AG08395 (cell line): ENCODE measurements around the gene RPL14.

ENCODE experiments used
- DNase-seq: peaks from one replicate; pipeline ENCODE4 v3.0.0; 2012; ENCODE audit warnings: mixed read lengths, low spot score

The RPL14 gene

DNA sequence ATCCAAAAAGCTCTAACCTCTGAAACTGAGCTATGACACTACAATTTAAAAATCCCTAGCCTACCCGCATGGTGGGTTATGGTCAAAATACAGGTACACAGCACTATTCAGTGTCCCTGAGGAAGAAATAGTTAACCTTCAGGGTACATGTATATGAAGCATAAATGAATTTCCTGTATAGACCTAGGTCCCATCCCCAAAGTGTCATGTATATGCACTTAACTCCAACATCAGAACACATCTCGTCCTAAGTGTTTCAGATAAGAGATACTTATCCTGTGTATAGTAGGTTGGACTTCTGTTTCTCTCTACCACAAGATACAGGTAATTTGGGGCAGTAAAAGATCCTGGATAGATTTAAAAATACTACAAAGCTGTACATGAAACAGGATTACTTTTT lies 6.4 kb downstream of the RPL14 start:
- no peak for DNase-seq

DNA sequence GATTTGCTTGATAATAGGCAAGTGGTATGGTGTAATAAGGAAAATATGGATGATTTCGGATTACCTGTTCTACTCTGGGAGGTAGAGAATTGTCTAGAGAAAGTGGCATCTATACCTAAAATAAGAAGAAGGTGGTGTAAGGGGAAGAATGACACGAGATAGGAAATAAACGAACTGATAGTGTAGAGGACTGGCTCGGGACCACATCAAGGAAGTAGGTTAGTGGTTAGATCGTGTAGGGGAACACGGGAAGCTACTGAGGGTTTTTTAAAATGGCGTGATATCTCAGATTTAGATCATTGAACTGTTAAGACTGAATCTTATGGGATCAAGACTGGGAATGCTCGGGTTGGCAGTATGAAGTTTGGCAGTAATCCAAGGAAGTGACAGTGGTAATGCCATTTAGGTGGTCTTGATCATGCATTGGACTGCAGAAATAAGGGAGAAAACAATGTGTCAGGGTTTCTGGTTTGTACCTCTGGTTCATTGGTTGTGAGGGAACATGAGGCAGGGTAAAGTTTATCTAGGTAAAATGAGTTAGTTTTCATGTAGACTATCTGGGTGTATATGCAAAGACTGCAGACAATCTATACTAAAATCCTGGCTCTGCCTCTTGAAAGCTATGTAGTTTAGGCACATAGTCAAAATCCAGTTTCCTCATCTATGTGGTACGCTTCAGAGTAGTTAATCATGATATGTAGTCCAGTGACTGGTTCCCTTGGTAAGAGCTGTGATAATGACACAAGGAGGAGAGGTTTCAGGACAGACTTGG lies 7.4 kb downstream of the RPL14 start:
- no peak for DNase-seq

DNA sequence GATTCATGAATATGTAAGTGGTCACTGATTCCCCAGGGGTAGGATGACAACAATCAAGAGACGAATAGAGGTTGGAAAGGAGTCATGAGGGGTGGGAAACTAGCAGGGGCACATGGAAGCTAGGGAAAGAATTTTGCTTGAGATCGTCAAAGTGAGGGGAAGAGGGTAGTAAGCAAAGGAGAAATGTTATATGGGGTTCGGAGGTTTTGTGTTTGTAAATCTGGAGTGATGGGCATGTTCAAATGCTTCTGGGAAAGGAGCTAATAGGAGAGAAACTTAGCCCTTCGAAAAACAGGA lies 7.9 kb downstream of the RPL14 start:
- DNase-seq, result no peak

DNA sequence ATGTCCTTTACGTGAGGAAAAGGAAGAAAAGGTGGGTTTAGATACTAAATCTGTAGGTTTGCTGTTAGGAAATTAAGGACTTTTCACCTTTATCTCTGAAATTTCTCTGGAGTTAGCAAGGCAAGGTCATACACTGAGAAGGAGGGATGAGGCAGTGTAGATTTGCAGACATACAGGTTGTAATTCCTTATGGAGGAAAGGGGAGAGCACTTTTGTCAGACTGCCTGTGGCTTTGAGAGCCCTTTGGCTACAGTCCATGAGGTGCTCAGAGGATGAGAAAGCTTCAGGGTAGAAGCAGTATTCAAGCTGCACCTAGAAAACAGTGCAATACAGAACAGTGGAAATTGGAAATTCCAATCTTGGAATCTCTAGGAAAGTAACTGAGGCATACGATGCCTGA lies 8.3 kb downstream of the RPL14 start:
- DNase-seq, result no peak

DNA sequence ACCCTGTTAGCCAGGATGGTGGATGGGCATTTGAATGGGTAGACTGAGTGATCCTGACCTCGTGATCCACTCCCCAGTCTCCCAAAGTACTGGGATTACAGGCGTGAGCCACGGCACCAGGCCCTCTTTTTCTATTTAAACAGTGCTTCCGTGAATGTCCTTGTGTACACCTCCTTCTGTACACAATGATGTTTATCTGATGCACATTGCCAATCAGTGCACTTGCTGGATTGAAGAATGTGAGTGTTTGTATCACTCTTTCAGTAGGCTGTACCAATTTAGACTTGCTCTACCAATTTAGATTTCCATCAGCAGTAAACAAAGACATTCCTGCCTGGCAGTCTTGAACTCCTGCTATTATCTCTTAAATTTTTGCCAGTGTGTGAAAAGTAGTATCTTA lies 10.9 kb downstream of the RPL14 start:
- DNase-seq, result no peak

DNA sequence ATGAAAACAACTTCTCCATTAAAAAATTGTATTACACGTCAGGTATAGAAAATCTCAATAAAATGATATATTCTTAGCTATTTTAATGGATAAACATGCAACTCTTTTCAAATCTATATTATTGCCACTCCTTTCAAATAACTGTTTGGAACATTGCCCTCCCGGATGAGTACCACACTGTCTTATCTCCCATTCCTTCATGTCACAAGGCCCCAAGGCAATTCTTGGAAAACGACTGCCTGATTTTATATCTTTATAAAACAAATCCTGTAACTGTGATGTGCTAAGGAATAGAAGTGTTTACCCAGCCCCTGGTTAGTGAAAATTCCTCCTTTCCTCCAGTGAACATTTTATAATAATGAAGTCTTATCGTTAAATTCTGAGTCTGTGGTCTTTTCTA lies 13.6 kb downstream of the RPL14 start:
- no peak for DNase-seq

DNA sequence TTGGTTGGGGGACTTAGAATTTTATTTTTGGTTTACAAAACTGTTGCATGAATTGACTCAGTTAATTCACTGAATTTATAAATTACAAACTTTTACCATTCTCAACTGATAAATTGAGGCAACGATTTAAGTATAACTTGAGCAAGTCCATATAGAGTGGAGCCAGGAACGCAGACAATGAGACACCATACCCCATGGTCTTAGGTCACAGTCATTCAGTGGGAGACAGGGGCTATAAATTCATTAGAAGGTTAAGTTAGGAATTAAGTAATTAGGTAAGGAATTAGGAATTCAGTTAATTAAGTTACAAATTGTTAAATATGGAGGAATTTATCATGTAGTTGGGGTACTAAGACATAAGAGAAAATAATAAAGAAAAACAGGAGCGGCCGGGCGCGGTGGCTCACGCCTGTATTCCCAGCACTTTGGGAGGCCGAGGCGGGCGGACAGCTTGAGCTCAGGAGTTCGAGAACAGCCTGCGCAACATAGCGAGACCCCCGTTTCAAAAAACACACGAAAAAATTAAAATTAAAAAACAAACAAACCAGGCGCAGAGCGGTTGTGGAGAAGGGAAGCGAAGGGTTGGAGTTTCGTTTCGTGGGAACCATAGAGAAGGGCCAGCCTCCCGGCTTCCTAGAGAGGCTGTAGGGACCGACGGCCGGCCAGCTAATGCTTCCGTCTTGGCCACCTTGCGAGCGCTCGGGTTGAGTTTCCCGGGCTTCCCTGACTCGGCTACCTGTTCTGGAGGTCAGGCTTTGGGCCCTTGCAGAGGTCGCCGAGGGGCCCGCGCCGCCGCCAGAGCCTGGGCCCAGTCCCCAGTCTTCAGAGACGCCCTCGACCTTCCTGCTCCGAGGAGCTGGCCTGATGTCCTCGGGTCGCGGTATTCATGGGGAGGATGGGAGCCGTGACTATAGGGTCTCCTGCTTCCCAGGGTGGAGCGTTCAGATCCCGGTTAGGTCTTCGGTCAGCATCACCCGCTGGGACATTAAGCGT lies 19.6 kb downstream of the RPL14 start, which contains the start of gene ZNF619:
Gene ZNF619 (plus strand): TSS at position 645 of the 993 bp plus-strand sequence. CDS start 858 bp downstream, outside the sequence.
- peak; percentile 86 for DNase-seq

DNA sequence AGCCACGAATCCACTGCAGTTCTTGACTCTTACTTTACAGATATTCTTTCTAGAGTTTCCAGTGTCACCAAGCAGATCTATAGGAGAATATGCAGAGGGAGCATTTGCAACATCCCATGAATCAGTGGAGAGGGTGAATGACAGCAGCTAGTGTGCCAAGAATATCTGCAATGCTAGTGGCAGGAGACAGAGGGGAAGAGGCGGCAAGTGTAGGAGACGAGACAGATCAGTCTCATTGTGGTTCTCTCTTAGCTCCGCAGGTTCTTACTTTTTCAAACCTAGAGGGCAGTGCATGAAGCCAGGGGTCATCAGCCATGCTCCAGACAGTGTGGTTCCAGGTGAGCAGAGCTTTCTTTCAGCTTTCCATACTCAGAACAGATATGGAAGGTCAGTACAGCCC lies 20.5 kb downstream of the RPL14 start:
- DNase-seq, result peak; percentile 20

DNA sequence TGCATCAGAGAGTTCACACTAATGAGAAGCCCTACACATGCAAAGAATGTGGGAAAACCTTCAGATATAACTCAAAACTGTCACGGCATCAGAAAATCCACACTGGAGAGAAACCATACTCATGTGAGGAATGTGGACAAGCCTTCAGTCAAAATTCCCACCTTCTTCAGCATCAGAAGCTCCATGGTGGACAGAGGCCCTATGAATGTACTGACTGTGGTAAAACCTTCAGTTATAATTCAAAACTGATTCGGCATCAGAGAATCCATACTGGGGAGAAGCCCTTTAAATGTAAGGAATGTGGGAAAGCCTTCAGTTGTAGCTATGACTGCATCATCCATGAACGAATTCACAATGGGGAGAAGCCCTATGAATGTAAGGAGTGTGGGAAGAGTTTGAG lies 30.0 kb downstream of the RPL14 start:
- no peak for DNase-seq

DNA sequence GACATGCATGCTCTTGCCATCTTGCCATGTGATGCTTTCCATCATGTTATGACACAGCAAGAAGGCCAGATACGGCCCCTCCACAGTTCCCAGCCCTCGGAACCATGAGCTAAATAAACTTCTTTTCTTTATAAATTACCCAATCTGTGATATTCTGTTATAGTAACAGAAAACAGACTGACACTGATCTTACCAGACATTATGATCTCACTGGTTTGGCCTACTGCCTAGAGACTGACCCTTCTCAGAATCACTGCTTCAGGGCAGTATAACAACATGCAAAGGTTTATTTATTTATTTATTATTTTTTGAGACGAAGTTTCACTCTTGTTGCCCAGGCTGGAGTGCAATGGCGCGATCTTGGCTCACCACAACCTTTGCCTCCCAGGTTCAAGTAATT lies 33.8 kb downstream of the RPL14 start:
- DNase-seq, result no peak

DNA sequence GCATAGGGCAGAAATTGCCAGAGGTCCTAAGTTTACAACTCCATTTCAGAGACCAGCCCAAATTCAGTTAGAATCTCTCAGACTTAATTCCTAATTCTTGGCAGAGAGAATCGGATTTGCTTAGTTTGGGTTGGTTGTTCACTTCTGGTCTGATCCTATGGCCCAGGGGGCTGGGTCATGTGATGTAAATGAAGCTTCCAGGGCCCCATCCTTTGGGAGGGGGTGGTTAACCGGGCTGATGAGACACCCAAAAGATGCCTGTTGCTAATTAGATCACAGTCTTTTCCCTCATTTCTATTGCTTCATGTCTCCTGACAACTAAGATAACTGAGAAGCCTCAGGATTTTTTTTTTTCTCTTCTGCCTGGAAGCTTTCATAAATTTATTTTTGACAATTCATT lies 37.6 kb downstream of the RPL14 start:
- DNase-seq, result no peak

DNA sequence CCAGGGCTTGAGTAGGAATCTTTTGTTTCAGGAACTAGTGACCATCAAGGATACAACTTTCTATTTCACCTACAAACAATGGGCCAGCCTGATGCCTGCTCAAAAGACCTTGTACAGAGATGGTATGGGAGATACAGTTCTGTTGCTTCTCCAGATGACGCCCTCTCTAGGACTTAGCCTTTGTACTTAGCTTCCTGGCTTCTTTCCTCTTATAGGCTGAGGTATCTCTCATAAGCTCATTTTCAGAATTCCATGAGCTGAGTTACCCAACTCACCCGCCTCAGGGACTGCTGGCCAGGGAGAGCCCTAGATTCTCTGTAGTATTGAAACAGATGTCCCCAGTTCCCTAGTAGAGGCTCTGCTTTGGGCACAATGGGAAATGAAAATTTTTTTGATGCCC lies 40.1 kb downstream of the RPL14 start:
- no peak for DNase-seq

DNA sequence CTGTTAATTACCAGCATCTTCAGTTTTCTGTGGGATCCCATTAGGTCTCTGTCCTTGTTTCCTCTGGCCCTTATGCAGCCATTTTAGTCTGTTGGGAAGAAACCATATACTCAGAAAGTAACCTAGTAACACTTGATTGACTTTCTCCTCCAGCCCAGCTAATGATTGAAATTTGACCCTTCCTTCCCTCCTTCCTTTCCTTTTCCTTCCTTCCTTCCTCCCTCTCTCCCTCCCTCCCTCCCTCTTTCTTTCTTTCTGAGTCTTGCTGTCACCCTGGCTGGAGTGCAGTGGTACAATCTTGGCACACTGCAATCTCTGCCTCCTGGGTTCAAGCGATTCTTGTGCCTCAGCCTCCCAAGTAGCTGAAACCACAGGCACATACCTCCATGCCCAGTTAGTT lies 42.8 kb downstream of the RPL14 start:
- no peak for DNase-seq

DNA sequence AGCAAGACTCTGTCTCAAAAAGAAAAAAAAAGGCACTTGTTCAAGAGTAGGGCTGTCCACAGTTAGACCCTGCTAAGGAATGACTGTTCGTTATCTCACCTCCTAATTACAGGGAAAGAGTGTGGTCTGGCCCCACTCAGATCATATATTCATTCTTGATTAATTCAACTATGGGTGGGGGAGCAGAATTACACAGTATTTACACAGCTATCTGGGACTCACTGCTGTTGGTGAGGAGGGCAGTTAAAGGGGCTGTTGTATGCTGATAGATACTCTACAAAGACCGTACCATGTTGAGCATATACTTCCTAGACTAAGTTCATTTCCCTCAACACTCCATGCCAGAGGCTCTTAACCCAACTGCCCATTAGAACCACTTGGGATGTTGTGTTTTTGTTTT lies 44.9 kb downstream of the RPL14 start:
- DNase-seq, result no peak

DNA sequence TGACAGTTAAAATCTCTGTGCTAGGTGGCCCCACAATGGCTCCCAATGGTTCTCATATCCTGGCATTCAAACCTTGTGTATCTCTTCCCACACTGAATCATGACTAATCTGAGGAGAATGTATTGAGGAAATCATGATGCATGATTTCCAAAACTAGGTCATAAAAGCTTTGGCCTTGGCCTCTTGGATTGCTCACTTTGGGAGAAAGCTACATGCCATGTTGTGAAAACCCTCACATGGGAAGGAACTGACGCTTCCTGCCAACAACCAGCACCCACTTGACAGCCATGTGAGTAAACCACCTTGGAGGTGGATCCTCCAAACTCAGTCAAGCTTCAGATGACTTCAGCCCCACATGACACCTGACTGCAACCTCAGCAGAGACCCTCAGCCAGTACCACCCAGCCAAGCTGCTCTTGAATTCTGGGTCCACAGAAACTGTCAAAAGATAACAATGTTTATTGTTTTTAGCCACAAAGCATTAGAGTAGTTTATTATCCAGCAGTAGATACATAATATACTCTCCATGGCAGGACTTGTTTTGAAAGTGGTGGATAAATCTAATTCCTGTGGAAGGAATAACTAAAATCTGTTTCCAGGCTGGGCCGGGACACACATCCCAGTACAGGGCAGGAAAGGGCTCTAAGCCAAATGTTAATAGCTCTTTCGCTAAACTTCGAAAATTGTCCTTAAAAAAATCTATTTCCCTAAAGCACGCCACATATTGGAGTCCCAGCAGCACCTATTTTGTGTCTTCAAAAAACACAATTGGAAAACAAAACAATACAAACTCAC lies 47.7 kb downstream of the RPL14 start:
- peak; percentile 90 for DNase-seq

DNA sequence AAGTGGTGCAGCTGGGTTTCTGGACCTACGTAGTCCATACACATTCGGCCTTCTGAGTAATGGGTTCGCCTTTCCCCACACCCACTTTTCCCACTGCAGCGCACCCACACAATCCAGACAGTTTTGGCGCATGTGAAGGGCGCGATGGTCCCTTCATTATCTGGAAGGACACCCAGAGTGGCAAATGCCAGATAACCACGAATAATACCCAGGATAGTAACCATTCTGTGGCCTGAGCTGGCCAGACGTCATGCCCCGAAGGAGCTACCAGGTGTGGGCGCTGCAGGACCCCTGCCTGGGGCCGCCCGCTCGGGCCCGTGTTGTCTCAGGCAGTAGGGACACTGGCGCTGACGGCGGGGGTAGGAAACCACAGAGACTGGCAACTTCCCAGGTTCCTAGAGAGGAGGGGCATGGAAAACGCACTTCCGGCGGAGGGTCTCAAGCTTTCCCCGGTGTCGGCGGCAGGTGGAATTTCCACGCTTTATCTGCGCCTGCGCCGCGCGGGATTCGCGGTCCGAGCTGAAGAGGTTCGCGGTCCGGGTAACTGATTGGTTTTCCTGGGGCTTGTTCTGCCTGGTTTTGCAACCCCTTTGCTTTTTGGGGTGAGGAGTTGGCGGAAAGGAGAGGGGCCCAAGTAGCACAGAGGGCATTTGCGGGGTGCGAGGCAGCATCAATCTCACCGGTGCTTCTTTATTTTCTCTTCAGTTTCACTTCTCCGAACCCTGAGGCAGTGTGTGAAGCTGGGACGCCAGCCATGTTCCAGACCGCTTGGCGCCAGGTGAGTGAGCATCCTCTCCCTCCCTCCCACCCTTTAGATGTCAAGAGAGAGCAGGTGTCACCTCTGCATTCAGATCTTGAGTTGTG lies 48.7 kb downstream of the RPL14 start, which contains the start of gene ZNF620:
Gene ZNF620 (plus strand): TSS at position 441 of the 864 bp plus-strand sequence. CDS start 314 bp downstream, at position 755.
- DNase-seq, result peak; percentile 20

DNA sequence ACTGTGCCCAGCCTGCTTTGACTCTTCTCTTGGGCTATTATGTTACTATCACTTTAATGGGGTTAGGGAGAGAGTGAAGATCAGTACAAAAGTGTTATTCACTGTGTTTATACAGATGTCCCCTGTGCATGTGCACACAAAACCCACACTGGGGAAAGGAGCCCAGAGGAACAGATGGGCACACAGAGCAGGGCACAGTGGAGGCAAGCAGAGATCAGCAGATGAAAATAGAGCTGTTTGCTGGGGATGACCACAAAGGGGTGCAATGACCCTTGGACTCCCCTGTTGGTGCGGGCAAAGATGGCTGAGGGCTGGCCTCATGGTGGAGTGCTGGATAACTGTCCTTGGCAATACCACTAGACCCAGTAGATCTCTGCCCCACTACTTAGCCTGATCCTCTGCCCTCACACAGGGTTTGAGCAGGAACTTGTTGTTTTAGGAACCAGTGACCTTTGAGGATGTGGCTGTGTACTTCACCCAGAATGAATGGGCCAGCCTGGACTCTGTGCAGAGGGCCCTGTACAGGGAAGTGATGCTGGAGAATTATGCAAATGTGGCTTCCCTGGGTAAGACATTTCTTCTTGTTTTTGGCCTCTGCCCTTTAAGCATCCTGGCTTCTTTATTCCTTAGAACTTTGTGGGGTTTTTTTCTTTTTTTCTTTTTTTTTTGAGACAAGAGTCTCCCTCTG lies 54.0 kb downstream of the RPL14 start:
- DNase-seq, result no peak

DNA sequence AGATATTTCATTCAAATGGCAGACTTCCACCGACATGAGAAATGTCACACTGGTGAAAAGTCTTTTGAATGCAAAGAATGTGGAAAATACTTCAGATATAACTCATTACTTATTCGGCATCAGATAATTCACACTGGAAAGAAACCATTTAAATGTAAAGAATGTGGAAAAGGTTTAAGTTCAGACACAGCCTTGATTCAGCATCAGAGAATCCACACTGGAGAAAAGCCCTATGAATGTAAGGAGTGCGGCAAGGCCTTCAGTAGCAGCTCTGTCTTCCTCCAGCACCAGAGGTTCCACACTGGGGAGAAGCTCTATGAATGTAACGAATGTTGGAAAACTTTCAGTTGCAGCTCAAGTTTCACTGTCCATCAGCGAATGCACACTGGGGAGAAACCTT lies 59.1 kb downstream of the RPL14 start:
- no peak for DNase-seq

DNA sequence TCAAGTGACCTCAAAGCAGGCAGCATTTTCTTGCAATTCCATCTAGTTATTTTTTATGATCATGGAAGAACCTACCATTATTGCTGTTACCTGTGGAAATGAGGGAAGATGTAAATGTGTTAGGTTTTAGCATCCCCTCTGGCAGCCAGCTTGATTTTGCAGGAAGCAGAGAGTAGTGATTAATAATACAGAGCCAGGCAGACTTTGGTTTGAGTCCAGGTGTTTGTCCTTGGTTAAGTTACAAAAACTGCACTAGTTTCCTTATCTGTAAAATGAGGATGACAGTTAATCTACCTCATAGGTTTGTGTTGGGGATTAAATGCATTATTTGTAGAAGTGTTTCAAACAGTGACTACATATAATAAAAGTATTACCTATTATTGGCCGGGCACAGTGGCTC lies 60.9 kb downstream of the RPL14 start:
- no peak for DNase-seq
